GM19240 (cell line): ENCODE measurements around the gene SLC22A12.
A peak's percentile ranks its signal among the peaks of the same experiment; 100 is the strongest.

Source experiments
- DNase-seq: peaks from one replicate; pipeline ENCODE4 v3.0.0; 2011; ENCODE audit warnings: low spot score; ENCODE audit not compliant: insufficient read length

SLC22A12 gene

GRCh38 chr11:64562723-64563351 is 28.2 kb upstream of the SLC22A12 start:
- no peak for DNase-seq

- DNase-seq = no peak
Measured at GRCh38 chr11:64563966-64564365, 27.1 kb upstream of the SLC22A12 start.

- no peak for DNase-seq
Measured at GRCh38 chr11:64564419-64564818, 26.6 kb upstream of the SLC22A12 start.

- DNase-seq = no peak
Measured at GRCh38 chr11:64564947-64565889, 25.8 kb upstream of the SLC22A12 start.

GRCh38 chr11:64566042-64566914 is 24.7 kb upstream of the SLC22A12 start:
- peak; percentile 38 for DNase-seq

- no peak for DNase-seq
Measured at GRCh38 chr11:64566915-64567891, 23.8 kb upstream of the SLC22A12 start.

- no peak for DNase-seq
Measured at GRCh38 chr11:64568041-64568571, 22.9 kb upstream of the SLC22A12 start.

GRCh38 chr11:64568584-64569140 is 22.4 kb upstream of the SLC22A12 start:
- no peak for DNase-seq

- no peak for DNase-seq
Measured at GRCh38 chr11:64569300-64569970, 21.6 kb upstream of the SLC22A12 start.

GRCh38 chr11:64570341-64570740 is 20.7 kb upstream of the SLC22A12 start:
- no peak for DNase-seq

- no peak for DNase-seq
Measured at GRCh38 chr11:64571050-64571409, 20.0 kb upstream of the SLC22A12 start.

- DNase-seq = no peak
Measured at GRCh38 chr11:64571410-64572091, 19.5 kb upstream of the SLC22A12 start.

- no peak for DNase-seq
Measured at GRCh38 chr11:64572143-64572542, 18.9 kb upstream of the SLC22A12 start.

- DNase-seq = no peak
Measured at GRCh38 chr11:64577202-64577601, 13.8 kb upstream of the SLC22A12 start.

GRCh38 chr11:64580412-64580811 is 10.6 kb upstream of the SLC22A12 start:
- DNase-seq = no peak

GRCh38 chr11:64581057-64581523 is 9.9 kb upstream of the SLC22A12 start:
- DNase-seq = no peak

GRCh38 chr11:64582885-64583284 is 8.1 kb upstream of the SLC22A12 start:
- DNase-seq = no peak
